KOPT-K1 (cell line): ENCODE results near the gene RORC.

ENCODE experiments used
- H3K27ac ChIP-seq: fragments of 200-600 bp; sonication (generic); 2 replicates; pipeline ENCODE4 v1.5.1; 2016; ENCODE audit warnings: antibody characterized with exemption, mild to moderate bottlenecking, low read depth, low read length; ENCODE audit not compliant: poor library complexity, severe bottlenecking
- H3K36me3 ChIP-seq: fragments of 200-600 bp; sonication (generic); 2 replicates; pipeline ENCODE4 v1.5.1; 2017; ENCODE audit warnings: antibody characterized with exemption, mild to moderate bottlenecking, low read length, moderate library complexity; ENCODE audit not compliant: insufficient read depth
- H3K9me3 ChIP-seq: fragments of 200-600 bp; sonication (generic); 2 replicates; pipeline ENCODE4 v1.5.1; 2017; ENCODE audit warnings: antibody characterized with exemption, low read length, mild to moderate bottlenecking; ENCODE audit not compliant: insufficient read depth, poor library complexity, severe bottlenecking

Gene RORC

GRCh38 chr1:151823175-151823574 is 8.4 kb downstream of the RORC start:
- Histone ChIP-seq H3K27ac (no peak overlapping the region), H3K9me3 (no peaks in the 10 kb centered on the region)

DNA sequence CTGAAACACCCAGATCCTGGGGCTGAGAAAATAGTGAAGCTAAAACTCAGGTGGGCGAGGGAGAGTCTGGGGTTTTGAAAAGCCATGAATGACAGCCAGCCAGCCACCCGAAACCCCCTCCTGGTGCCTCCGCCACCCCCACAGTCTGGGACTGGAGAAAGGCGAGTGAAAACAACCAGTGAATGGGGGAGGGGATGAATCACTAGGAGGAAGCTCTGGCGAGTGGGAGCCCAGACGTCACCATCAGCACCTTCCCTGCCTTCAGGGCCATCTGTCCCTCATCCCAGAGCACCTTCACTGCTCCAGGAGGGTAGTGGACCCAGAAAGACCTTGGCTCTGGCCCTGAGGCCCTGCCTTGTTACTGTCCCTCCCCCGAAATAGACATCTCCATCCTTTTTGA is 9.2 kb downstream of the RORC start:
- no peak overlapping the region for H3K27ac ChIP-seq
- H3K36me3 ChIP-seq = no peaks in the 10 kb centered on the region
- no peaks in the 10 kb centered on the region for H3K9me3 ChIP-seq

More at GRCh38 chr1:151823175-151823574, 8.4 kb downstream of the RORC start:
- H3K36me3 ChIP-seq = no peaks in the 10 kb centered on the region

DNA sequence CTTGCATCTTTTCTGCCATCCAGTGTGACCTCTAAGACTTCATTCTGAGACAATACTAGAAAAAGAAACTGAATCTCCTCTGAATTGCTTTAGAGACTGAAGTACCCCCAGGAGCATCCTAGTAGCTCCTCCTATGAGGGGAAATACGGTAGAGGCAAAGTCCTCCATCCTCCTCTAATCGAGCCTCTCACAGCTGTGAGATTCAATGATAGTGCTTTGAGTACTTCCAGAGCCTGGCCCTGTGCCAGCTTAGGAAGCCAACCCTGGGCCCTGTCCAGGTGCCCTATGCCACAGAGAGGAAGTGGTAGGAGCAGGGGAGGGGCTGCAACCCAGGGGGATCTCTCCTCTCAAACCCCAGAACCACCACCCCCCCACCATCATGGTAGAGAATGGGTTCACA is 10.7 kb downstream of the RORC start:
- Histone ChIP-seq H3K27ac (no peak overlapping the region), H3K36me3 (no peaks in the 10 kb centered on the region), H3K9me3 (no peaks in the 10 kb centered on the region)

- H3K9me3 ChIP-seq = no peaks in the 10 kb centered on the region
- H3K36me3 ChIP-seq = no peaks in the 10 kb centered on the region
- peak overlapping the region; percentile 23 for H3K27ac ChIP-seq
Observed at GRCh38 chr1:151819976-151820623, 11.5 kb downstream of the RORC start.

DNA sequence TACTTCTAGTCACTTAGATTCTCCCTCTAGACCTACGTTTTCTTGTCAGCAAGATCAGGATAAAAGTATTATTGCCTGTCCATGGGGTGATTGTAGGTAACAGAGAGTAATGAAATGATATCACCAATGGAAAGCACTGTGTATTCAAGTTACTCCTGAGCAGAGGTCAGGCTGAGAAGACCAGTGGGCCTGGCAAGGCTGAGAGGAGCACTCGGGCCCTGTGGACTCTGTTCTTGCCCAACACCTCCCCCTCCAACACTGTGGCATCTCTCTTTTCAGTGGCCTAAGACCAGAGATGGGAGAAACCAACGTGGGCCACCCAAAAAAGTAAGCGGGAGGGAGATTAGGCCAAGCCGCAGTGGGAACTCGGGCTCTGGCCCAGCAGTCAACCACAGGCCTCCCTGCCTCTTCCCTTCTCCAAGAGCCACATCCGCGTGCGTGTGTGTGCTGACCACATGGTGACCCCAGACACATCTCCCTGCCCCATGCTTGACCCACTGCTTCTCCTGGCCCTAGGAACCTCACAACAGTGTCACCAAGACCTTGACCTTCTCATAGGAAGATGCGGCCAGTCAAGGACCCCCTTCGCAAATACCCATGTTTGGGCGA is 12.3 kb downstream of the RORC start:
- no peaks in the 10 kb centered on the region for H3K36me3 ChIP-seq
- H3K9me3 ChIP-seq = no peaks in the 10 kb centered on the region
- H3K27ac ChIP-seq = peak overlapping the region; percentile 23

- H3K36me3 ChIP-seq = no peaks in the 10 kb centered on the region
- no peaks in the 10 kb centered on the region for H3K9me3 ChIP-seq
- peak overlapping the region; percentile 40 for H3K27ac ChIP-seq
Observed at GRCh38 chr1:151817353-151817730, 14.3 kb downstream of the RORC start.

GRCh38 chr1:151816548-151817352 is 14.9 kb downstream of the RORC start:
- Histone ChIP-seq H3K9me3 (no peaks in the 10 kb centered on the region), H3K27ac (peak overlapping the region; percentile 40), H3K36me3 (no peaks in the 10 kb centered on the region)

DNA sequence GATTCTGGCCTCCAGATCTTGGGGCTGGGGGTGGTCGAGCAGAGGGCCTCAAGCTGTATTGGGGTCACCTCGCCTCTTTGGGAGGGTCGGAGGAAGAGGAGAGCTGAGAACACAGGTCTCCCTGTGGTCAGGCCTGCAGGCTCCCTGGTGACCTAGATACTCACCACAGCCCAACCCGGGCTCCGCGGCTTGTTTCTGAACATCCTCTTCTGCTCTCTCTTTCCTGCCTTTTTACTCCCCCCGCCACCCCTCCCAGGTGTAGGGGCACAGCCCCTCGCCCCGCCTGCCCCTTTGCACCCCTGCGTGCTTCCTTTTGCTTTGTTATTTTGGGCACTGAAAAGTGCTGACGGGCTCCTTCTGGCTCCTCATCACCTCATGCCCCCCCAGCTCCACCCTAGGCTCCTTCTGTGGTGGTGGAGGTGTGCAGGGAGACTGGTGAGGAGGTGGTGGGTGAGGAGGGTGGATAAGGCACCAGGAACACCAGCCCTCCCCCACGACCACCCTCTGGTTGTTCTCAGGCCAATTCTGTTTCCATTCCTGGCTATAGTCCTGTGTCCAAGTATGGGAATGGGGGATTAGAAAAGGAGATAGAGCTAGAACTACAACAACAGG is 15.8 kb downstream of the RORC start:
- H3K36me3 ChIP-seq = no peaks in the 10 kb centered on the region
- H3K9me3 ChIP-seq = no peaks in the 10 kb centered on the region
- no peak overlapping the region for H3K27ac ChIP-seq

GRCh38 chr1:151814971-151815545 is 16.5 kb downstream of the RORC start:
- Histone ChIP-seq H3K36me3 (no peaks in the 10 kb centered on the region), H3K27ac (no peak overlapping the region), H3K9me3 (no peaks in the 10 kb centered on the region)

GRCh38 chr1:151814426-151814825 is 17.2 kb downstream of the RORC start:
- Histone ChIP-seq H3K36me3 (no peaks in the 10 kb centered on the region), H3K9me3 (no peaks in the 10 kb centered on the region), H3K27ac (no peak overlapping the region)

- Histone ChIP-seq H3K27ac (no peak overlapping the region), H3K9me3 (no peaks in the 10 kb centered on the region), H3K36me3 (no peaks in the 10 kb centered on the region)
Observed at GRCh38 chr1:151813271-151813977, 18.2 kb downstream of the RORC start.

- H3K9me3 ChIP-seq = no peaks in the 10 kb centered on the region
- no peaks in the 10 kb centered on the region for H3K36me3 ChIP-seq
- no peak overlapping the region for H3K27ac ChIP-seq
Observed at GRCh38 chr1:151811181-151811580, 20.4 kb downstream of the RORC start.

DNA sequence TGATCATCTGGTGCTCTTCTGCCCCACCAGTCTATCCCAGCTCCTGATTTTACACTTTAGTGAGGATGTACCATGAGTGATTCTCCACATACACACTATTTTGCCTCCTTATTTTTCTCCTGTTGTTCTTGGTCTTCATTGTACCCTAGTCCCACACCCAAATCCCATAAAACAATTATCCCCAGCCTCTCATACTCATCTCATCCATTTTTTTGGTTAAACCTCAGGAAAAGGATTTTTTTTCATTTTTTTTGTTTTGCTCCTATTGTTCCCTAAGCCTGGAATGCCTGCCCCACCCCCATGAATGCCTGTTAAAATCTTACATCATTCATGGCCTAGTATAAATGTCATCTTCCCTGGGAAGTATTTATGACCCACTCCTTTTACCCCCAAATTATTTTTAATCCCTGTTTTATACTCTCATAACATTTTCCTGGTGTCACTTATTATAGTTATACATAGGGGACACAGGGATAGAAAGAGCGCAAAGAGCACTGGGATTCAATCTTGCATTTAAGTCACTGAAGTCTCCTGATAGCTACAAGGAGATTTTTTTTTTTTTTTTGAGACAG is 21.5 kb downstream of the RORC start:
- Histone ChIP-seq H3K9me3 (no peaks in the 10 kb centered on the region), H3K27ac (no peak overlapping the region), H3K36me3 (no peaks in the 10 kb centered on the region)

GRCh38 chr1:151809290-151809984 is 22.2 kb downstream of the RORC start:
- no peak overlapping the region for H3K27ac ChIP-seq
- H3K9me3 ChIP-seq = no peaks in the 10 kb centered on the region
- no peaks in the 10 kb centered on the region for H3K36me3 ChIP-seq
